ENCODE data around the gene LRRC49. TPM values are rescaled to one million over a fixed set of nuclear protein-coding genes. Genes with fewer than 3 reads are reported as not detected.
A peak's percentile ranks its signal among the peaks of the same experiment; 100 is the strongest.

Gene LRRC49
- polyA plus RNA-seq, 1 donor = 5.9 TPM

DNA sequence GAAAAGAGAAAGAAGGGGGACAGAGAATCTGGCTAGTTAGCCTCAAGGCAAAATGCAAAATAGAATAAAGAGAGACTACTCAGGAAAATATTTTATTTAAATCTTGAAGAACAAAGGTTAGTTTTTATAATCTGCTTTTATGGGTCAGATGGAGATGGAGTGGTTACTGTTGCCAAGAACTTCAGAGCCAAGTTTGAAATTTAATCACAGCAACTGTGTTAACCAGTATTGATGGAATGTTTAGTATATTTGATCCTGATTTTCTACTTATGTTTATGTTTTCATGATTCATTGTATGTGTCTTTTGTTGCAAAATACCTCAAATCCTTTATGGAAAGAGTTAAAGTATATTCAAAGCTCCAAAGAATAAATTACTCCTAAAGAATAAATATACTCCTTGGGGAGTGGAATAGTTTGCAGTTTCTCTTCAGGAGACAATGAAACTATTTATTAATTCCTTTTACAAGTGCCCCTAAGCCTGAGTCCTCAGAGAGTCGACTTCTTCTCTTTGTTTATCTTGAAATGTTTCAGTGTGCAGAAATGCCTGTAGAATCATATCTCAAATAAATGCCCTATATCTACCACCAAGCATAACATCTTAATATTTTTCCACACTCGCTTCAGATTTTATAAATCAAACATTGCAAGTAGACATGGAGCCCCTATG, 161.8 kb downstream of the LRRC49 start:
- DNase-seq = no peak

DNA sequence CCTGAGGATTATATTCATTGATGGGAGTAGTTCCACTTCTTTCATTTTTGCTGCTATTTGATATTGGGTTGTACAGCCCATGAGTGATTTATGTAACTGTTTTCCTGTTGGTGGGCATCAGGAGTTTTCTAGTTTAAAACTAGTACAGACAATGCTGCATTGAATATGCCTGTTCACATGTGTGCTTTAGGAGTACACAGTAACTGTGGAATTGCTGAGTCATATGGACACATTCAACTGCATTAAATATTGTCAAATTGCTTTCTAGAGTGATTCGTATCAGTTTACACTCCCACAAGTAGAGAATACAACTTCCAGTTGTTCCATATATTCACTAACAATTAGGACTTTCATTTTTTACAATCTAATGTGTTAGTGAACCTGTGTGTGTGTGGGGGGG, 162.8 kb downstream of the LRRC49 start:
- no peak for DNase-seq

DNA sequence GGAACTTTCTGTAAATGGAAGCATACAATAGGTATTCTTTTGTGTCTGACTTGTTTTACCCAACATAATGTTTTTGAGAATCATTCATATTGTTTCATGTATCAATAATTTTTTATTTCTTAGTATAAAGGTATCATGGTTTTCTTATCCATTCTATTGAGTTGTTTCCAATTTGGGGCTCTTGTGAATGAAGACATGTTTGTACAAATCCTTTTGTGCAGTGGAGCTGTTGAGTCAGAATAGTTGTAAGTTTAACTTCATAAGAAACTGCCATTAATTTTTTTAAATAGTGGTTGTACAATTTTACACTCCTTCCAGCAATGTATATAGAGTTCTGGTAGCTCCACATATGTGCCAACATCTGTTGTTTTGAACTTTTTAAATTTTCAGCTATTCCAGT, 163.5 kb downstream of the LRRC49 start:
- DNase-seq = no peak

DNA sequence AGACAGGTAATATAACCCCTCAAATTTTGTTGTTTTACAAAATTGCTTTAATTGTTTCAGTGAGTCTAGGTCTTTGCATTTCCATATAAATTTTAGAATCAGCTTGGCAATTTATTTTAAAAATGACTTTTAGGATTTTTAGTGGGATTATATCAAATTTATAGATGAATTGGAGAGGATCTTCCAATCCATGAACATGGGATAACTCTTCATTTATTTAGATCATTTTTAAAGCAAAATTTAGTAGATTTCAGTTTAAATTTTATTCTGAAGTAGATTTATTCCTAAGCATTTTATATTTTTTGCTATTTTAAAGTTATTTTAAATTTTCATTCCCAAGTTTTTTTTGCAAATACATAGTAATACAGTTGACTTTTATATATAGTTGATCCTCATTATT, 164.5 kb downstream of the LRRC49 start:
- no peak for DNase-seq

DNA sequence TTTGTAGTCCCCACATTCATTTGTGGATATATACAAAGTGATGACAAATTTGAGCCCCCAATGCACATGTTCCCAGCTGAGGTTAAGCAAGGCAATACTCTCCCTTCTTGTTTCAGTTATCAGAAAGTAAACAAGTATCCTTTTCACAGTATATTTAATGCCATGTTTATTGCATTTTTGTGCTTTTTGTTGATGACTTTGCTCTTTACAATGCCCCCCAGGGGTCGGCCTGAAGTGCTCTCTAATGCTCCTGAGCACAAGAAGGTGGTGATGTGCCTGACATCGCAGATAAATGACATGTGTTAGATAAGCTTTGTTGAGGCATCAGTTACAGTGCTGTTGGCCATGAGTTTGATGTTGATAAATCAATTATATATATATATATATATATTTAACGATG, 165.0 kb downstream of the LRRC49 start:
- no peak for DNase-seq

DNA sequence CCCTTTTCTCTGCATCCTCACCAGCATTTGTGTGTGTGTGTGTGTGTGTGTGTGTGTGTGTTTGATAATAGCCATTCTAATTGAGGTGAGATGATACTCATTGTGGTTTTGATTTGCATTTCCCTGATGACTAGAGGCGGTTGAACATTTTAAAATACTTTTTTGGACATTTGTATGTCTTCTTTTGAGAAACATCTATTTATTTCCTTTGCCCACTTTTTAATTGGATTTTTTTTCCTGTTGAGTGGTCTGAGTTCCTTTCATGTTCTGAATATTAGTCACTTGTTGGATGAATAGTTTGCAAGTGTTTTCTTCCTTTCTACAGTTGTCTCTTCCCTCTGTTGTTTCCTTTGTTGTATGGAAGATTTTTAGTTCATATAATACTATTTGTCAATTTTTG, 168.4 kb downstream of the LRRC49 start:
- DNase-seq = no peak

DNA sequence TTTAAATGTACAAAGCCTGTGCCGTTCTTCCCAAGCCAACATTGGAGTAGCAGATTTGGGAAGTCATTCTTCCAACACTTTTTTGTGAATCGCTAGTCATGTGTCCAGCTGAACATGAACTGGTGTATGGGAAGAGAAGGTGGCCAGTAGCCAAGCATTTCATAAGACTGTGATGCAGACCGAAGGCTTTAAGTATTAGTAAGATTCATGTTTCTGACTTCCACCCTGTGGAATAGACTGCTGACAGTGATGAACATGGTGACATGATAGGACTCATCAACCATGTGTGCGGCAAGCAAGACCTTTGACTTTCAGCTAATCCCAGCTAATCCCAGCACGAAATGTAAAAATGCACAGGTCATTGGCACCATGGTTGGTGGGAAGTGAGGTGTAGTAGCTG, 174.4 kb downstream of the LRRC49 start:
- no peak for DNase-seq

DNA sequence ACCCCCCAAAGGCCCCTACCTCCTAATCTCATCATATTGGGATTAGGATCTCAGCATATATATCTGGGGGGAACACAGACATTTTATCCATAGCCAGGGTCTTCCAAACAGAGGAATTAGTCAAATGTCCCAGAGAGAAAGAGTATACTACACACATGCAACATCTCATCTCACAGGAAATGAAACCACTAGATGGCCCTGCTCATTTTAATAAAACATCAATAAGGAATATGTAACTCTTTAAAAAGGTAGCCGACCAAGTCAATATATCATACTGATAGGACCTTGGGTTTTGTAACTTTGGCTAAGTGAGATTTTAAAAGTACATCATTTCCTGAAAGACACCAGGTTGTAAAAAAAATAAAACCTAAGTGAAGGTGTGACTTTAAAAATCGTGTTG, 177.1 kb downstream of the LRRC49 start:
- no peak for DNase-seq

DNA sequence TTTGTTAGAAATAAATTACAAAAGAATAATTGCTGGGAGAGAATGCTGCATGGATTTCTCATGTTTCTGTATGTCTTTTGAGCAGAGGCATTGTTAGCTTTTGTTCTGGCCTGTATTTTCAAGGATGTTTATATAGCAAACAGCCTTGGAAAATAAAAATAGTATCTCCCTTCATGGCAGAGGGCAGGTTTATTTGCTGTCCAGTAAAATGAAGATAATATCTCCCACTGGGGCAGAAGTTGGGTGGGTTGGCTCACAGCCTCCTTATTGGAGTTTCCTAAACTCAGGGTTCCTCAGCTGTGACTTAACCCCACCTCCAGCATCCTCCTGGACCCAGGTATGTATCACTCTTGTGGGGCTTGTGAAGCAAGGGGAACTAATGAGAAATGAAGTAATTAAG, 178.9 kb downstream of the LRRC49 start:
- DNase-seq = no peak

DNA sequence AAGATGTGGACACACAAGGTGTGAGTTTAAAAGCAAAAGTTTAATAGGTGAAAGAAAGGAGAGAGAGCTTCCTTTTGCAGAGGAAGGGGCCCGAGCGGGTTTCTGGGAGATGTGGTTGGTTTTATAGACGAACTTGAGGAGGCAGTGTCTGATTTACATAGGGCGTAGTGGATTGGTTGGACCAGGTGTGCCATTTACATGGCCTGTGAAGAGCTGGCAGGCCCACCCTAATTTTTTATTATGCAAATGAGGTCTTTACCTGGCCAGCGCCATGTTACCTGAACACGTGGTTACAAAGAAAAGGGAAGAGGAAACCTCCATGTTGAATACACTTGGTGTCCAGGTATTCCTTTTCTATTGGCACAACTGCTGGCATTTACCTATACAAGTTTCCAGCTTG, 179.8 kb downstream of the LRRC49 start:
- DNase-seq = no peak

DNA sequence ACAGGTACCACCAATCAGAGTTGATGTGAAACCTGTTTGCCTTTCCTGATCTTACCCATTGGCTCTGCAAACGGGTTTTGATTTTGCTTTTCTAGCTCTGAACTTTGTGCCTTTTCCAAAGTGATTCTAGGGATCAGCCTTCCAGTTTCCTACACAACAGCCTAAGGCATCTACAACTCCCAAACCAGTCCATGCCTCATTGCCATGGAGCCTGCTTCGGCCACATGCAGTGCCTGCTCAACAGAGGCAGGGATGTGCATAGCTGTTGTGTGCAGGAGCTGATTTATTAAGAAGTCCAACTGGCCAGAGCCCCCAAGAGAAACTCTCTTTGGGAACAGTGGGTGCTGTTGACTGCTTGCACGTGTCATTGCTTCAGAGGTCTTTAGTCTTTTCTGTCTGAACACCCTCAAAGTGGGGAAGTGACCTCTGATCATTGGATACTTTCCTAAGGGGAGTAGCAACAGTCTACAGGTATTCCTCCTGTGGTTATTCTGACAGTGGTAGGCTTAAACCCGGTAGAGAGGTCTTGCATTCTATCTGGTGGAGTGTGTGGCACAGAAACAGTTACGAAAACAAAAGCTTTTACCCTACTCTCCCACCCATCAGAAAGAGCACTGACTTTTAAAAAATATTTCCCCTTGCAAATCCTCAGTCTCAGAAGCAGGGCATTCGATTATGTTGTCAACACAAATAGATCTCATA, 186.0 kb downstream of the LRRC49 start:
- no peak for DNase-seq

DNA sequence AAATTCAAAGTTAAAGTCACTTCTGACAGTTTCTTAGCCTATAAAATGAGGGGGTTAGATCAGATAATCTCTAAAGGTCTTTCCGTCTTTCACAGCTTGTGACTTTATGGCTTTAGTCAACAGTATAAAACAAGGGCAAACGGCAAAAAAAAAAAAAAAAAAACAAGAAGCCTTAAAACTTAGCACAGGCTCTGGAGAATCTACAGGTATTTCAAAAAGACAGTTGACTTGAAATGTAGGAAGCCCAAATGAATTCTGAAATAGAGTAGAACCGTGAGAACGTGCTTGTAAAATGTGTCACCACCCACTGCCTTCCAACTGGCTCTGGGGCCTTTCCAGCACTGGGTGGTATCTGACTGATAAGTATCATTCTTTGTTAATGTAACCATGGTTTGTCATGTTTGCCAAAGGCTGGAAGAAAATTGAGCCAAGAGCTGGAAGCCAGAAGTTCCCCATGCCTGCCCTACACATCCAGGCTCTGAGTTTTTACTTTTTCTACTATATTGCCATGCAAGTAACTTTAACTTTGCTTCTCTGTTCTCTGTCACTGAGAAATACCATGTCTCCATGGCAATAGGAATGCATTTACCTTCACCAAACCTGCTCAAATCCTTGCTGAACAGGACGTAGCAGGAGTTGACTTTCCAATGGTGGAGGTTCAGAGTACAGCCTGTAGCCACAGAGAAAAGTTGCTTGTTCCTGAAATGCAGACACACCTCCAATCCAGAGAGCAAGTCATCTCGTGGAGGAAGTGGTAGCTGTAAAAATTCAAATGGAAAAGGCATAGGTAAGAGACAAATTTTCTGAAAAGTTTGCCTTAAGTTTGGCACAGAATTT, 186.8 kb downstream of the LRRC49 start:
- no peak for DNase-seq

DNA sequence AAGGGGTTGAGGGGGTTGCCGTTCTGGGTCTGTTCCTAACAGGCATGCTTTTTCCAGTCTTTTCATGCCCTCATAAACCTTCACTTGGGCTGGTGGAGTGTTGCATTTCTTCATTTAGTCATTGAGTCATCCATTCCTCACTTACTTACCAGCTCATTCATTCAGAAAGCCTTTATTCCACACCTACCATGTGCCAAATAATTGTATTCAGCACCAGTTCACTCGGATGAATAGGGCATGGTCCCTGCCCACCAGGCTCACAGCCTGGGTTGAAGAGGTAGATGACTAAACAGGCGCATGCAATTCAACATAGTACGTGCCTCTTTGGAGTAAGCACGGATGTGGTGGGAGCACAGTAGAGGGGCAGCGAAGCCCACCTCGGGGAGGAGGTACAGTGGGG, 187.5 kb downstream of the LRRC49 start:
- DNase-seq = no peak

DNA sequence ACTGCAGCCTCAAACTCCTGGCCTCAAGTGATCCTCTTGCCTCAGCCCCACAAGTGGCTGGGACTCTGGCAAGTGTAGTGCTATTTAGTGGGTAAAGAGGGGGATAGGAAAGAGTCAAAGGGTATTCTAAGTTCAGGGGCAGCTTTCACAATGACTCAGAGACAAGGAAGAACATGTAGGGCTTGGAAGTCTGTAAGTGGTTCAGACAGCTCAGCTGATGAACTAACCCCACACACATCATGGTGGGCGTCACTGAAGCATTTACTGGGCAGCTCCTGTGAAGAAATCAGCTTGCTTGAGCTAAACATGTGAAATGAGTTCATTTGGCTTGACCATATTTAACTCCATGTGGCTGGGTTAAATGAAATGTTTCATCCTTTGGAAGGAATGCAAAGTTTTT, 188.1 kb downstream of the LRRC49 start:
- DNase-seq = no peak

DNA sequence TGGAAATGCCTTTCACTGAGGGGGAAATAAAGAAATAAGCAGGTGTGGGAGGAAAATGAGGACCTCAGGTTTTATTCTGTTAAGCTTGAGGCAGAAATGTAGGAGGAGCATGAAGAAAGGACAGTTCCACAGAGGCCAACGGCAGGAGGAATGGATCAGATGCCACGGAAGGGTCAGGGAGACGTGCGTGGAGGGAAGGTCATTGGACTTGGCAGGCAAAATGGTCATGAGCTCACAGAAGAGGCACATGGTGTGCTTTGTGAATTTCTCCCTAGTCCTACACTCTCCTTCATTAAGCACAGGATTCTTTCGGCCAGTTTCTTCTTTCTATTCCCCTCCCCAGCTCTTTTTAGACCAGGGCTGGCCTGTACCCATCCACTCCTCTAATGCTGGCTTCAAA, 190.2 kb downstream of the LRRC49 start:
- DNase-seq = no peak

DNA sequence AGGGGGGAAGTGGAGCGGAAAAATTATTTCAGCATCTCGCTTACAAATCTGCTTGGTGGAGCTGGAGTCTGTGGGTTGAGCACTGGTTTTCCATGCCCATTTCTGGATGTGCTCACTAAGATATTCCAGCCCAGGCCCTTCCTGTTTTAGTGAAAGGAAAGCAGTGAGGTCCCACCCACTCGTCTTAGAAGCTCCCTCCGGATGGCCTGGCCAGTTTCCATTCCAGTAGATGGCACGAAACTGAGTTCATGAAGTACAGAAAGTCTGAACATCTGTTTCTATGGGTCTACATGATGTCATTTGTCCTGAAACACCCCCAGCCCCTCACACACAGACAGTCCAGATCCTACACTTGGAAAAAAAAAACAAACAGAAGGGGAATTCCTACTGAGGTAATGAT, 190.7 kb downstream of the LRRC49 start:
- peak; percentile 24 for DNase-seq

DNA sequence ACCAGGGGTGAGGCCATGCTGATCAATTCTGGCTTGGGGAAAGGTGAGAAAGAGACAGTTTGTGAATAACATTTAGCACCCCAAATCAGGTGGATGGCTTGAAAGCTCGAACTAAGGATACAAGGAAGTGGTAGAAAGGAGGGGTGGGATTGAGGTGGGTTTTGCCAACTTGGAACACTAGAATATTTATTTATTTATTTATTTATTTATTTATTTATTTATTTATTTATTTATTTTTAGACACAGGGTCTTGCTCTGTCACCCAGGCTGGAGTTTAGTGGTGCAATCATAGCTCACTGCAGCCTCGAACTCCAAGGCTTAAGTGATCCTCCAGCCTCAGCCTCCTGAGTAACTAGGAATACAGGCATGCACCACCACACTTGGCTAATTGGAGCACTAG, 191.6 kb downstream of the LRRC49 start:
- no peak for DNase-seq

DNA sequence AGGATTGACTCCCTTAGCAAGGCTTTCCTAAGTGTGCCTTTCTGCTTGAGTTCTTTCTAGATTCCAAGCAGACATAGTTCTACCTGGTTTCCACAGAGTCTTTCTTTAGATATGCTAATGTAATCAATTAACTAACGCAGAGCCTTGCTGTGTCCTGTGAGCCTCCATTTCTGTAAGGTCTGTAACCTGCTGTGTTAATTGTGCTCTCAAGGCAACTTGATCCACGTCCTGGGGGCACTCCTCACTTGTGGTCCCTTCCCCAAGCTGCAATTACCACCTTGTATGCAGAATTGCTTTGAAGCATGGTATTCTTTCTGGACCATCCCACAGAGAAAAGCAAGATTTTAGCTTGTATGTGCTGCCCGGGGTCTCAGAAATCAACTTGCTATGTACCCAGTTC, 193.2 kb downstream of the LRRC49 start:
- DNase-seq = no peak

DNA sequence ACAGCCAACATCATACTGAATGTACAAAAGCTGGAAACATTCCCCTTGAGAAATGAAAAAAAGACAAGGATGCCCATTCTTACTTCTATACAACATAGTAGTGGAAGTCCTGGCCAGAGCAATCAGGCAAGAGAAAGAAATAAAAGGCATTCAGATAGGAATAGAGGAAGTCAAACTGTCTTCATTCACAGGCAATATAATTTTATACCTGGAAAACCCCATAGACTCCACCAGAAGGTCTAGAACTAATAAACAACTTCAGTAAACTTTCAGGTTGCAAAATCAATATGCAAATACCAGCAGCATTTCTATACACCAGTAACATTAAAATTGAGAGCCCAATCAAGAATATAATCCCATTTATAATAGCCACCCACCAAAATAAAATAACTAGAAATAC, 195.5 kb downstream of the LRRC49 start:
- DNase-seq = no peak

DNA sequence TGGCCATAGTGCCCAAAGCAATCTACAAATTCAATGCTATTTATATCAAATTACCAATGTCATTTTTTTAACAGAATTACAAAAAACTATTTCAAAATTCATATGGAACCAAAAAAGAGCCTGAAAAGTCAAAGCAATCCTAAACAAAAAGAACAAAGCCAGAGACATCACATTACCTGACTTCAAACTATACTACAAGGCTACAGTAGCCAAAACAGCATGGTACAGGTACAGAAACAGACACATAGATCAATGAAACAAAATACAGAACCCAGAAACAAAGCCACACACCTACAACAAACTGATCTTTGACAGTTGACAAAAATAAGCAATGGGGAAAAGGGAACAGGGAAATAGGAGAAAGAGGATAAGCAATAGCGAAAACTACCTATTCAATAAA, 196.1 kb downstream of the LRRC49 start:
- DNase-seq = no peak

DNA sequence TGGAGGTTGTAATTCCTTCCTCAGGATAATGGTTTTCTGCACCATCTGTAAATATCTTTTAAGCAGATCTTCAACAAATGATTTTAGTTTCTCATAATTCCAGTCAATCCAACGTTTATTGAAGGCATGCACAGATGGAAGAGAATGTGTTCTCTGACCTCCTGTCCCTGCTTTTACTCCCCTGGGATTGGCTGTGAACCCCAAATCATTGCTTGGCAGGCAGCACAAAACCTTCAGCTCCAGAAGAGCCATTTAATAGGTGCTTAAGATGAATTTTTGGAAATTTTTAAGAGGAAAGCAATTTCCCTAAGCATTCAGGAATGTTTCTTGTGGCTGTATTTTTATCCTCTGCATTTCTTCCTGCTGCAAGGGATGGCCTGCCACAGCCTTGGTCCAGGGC, 197.2 kb downstream of the LRRC49 start:
- DNase-seq = no peak

DNA sequence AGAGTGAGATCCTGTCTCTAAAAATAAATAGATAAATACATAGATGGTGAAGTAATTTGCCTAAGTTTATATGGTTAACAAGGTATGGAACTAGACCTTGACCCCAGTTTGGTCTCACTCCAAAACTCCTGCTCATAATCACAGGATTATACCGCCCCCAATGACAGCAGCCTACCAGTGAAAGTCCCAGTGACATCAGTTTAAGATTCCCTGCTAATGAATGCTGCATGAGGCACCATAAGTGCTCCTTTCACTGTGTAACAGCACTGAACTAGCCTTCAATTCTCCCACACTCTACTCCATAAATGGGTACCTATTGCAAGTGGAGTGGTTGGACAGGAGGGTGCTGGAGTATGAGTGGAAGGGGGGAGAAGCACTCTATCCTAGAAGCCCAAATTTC, 199.0 kb downstream of the LRRC49 start:
- DNase-seq = no peak

DNA sequence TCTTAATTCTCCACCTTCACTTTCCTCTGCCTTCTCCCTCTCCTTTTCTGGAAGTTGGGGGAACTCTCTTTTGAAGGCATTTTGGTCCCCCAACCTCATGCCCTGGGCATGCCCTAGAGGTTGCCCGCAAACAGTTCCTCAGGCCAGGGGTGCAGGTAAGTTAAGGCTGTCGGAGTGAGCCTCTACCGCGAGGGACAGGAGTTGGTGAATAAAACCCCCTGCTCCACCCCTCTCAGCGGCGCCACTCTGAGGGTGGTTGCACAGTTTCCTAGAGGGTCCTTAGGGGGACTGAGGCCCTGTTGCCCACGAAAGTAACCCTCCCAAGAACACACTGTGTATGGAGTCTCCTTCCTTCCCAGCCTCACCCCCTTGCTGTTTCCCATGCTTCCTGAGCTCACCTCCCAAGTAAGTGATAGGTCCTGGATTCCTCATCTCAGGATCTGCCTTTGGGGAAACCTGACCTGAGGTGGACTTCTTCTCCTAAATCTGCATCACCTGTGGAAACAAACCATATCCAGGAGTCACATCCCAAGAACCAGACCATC, 199.5 kb downstream of the LRRC49 start:
- DNase-seq = no peak

Data from hindlimb muscle (tissue), 1 donor.